Loucy (cell line): ENCODE data around the gene LUZP2.
"Not testable (repeated sequence)": the region's sequence is repeated elsewhere in the genome, so short reads cannot be mapped to it uniquely, and the experiment has no call there.

Experiments used
- H2AFZ ChIP-seq: fragments of 200-600 bp; sonication (generic); 2 replicates; pipeline ENCODE4 v1.6.0; 2016; ENCODE audit warnings: antibody characterized with exemption, mild to moderate bottlenecking, low read length, moderate library complexity
- H3F3A ChIP-seq: fragments of 200-600 bp; 2 replicates; pipeline ENCODE4 v1.6.0; 2016; ENCODE audit warnings: antibody characterized with exemption, low read depth, mild to moderate bottlenecking
- H3K27me3 ChIP-seq: fragments of 200-600 bp; sonication (generic); 2 replicates; pipeline ENCODE4 v1.6.1; 2014; ENCODE audit warnings: low read length, mild to moderate bottlenecking; ENCODE audit not compliant: insufficient read depth, poor library complexity, severe bottlenecking
- H3K36me3 ChIP-seq: fragments of 200-600 bp; sonication (generic); 2 replicates; pipeline ENCODE4 v1.6.1; 2016; ENCODE audit warnings: low read length; ENCODE audit not compliant: insufficient read depth
- H3K4me1 ChIP-seq: fragments of 200-600 bp; sonication (generic); 2 replicates; pipeline ENCODE4 v1.5.1; 2014; ENCODE audit warnings: low read length, mild to moderate bottlenecking; ENCODE audit not compliant: insufficient read depth, poor library complexity, severe bottlenecking
- H3K4me2 ChIP-seq: fragments of 200-600 bp; sonication (generic); 2 replicates; pipeline ENCODE4 v1.6.0; 2014; ENCODE audit warnings: antibody characterized with exemption, low read length, low read depth, mild to moderate bottlenecking; ENCODE audit not compliant: poor library complexity, severe bottlenecking
- H3K4me3 ChIP-seq: fragments of 200-600 bp; sonication (generic); 2 replicates; pipeline ENCODE4 v1.5.1; 2014; ENCODE audit warnings: low read length, mild to moderate bottlenecking, mixed read lengths; ENCODE audit not compliant: poor library complexity, severe bottlenecking
- H3K79me2 ChIP-seq: fragments of 200-600 bp; sonication (generic); 2 replicates; pipeline ENCODE4 v1.6.1; 2014; ENCODE audit warnings: low read length; ENCODE audit not compliant: insufficient read depth
- H3K9ac ChIP-seq: fragments of 200-600 bp; sonication (generic); 2 replicates; pipeline ENCODE4 v1.6.0; 2014; ENCODE audit warnings: mild to moderate bottlenecking, low read depth, low read length, moderate library complexity; ENCODE audit not compliant: poor library complexity, severe bottlenecking
- H3K9me2 ChIP-seq: fragments of 200-600 bp; sonication (generic); replicated peaks from 2 replicates; pipeline ENCODE4 v1.6.1; 2016; ENCODE audit warnings: low read depth, low read length, mixed read lengths
- H3K9me3 ChIP-seq: fragments of 200-600 bp; sonication (generic); 2 replicates; pipeline ENCODE4 v1.6.1; 2014; ENCODE audit warnings: mild to moderate bottlenecking, antibody characterized with exemption, low read length, low read depth; ENCODE audit not compliant: insufficient read depth
- H4K20me1 ChIP-seq: fragments of 200-600 bp; sonication (generic); 2 replicates; pipeline ENCODE4 v1.6.0; 2014; ENCODE audit warnings: antibody characterized with exemption, low read length, mild to moderate bottlenecking; ENCODE audit not compliant: insufficient read depth, poor library complexity, severe bottlenecking
- EZH2phosphoT487 ChIP-seq: fragments of 200-600 bp; IDR thresholded peaks from 2 replicates; pipeline ENCODE4 v1.6.1; 2018; ENCODE audit warnings: antibody characterized with exemption, mild to moderate bottlenecking, moderate library complexity, borderline replicate concordance
- TF ChIP-seq, protein P1 (sequence below): fragments of 200-600 bp; sonication (generic); conservative IDR thresholded peaks from 2 replicates; pipeline ENCODE4 v1.5.1; 2014; ENCODE audit warnings: mild to moderate bottlenecking, antibody characterized with exemption, low read length

LUZP2 gene

DNA sequence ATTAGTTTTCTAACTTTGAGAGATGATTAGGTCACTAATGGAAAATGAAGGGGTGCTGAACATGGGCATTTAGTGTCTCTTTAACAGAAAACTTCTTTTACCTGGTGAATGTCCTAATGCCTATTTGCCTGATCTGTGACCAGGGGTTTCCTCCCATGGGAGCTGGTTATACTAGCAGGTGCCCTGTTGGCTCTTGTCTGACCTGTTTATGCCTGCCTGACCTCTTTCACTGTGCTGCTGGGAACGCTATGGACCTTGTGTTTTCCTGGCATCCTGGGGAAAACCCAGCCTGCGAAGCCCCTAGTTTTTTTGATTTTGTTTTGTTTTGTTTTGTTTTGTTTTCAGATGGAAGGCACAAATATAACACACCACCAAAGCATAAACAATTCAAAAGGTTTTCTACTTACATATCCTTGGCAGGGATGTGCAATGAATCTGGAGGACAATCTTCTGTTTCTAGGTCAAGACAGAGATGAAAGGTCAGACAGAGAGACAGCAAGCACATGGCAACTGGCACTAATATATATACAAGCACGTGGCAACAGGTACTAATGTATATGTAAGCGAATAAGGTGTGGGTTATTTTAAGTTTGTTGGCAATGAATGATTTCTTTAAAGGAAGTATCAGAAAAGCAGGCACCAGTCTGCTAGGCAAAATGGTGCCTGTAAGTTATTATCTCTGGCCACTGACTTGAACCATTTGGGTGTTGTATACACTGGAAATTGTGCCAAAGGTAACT lies 390.2 kb downstream of the LUZP2 start:
- TF ChIP-seq, protein P1, sequence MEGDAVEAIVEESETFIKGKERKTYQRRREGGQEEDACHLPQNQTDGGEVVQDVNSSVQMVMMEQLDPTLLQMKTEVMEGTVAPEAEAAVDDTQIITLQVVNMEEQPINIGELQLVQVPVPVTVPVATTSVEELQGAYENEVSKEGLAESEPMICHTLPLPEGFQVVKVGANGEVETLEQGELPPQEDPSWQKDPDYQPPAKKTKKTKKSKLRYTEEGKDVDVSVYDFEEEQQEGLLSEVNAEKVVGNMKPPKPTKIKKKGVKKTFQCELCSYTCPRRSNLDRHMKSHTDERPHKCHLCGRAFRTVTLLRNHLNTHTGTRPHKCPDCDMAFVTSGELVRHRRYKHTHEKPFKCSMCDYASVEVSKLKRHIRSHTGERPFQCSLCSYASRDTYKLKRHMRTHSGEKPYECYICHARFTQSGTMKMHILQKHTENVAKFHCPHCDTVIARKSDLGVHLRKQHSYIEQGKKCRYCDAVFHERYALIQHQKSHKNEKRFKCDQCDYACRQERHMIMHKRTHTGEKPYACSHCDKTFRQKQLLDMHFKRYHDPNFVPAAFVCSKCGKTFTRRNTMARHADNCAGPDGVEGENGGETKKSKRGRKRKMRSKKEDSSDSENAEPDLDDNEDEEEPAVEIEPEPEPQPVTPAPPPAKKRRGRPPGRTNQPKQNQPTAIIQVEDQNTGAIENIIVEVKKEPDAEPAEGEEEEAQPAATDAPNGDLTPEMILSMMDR: no peak
- no peak for TF ChIP-seq EZH2phosphoT487
- Histone ChIP-seq H3K4me1 (no peaks in the 10 kb centered on the region), H3K9me3 (no peaks in the 10 kb centered on the region), H4K20me1 (no peaks in the 10 kb centered on the region), H3F3A (no peaks in the 10 kb centered on the region), H3K4me2 (no peak overlapping the region), H3K27me3 (no peaks in the 10 kb centered on the region), H3K9me2 (no peaks in the 10 kb centered on the region), H3K79me2 (no peaks in the 10 kb centered on the region), H3K36me3 (no peaks in the 10 kb centered on the region), H2AFZ (no peak overlapping the region), H3K4me3 (no peak overlapping the region), H3K9ac (no peak overlapping the region)

DNA sequence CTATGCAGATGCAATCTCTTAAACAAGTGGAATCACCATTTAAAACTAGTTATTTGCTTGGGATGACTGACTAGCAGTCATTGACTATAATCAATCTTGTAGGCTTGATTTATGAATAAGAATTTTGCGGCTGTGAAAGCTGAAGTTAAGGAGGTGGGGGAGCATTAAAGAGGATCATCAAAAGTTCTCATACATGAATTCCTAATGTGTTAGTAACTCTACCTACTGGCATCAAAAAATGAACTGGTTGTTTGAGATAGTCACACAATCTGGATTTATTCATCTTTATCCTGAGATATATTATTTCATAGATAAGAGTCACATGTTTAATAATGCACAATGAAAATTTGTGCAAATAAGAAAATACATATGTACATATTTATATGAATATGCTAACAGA lies 393.6 kb downstream of the LUZP2 start:
- no peaks in the 10 kb centered on the region for H3K79me2 ChIP-seq
- no peak overlapping the region for H3K4me3 ChIP-seq
- no peaks in the 10 kb centered on the region for H3K4me1 ChIP-seq
- TF ChIP-seq, protein P1: no peak
- no peak for TF ChIP-seq EZH2phosphoT487
- H3K36me3 ChIP-seq: no peaks in the 10 kb centered on the region
- H3K9me3 ChIP-seq: no peaks in the 10 kb centered on the region
- no peaks in the 10 kb centered on the region for H3F3A ChIP-seq
- H3K9me2 ChIP-seq: no peaks in the 10 kb centered on the region
- H3K4me2 ChIP-seq: no peak overlapping the region
- no peaks in the 10 kb centered on the region for H4K20me1 ChIP-seq
- H2AFZ ChIP-seq: no peak overlapping the region
- no peaks in the 10 kb centered on the region for H3K27me3 ChIP-seq
- H3K9ac ChIP-seq: no peak overlapping the region

DNA sequence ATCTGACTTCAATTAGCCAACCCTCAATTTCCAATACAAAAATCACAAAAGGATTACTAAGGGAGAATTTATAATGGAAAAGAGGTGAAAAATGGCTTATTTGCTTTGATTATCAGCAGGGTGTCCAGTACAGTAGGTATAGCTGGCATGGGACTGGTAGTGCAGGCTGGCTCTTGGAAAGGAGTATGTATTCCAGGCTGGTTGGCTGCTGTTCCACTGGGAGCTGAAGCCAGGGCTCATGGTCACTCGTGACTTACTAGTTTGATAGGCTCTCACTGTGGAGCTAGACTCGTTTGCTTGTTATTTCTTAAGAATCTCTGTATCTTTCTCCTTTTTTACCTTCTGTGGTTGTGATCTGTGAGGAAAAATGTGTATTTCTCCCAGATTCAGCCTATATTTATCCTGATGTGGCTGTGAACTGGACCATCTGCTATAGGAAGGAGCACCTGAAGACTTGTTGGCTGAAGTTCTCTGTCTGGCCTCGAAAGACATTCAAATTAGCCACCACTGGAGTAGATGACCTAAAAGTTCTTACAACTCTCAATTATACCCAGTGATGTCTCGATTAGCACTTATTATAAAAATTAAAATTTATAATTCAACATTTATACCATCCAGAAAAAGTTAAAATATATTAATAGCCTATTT lies 395.1 kb downstream of the LUZP2 start:
- H3F3A ChIP-seq, H2AFZ ChIP-seq, H3K9me3 ChIP-seq, H3K79me2 ChIP-seq, H3K36me3 ChIP-seq, H3K9ac ChIP-seq, H3K4me1 ChIP-seq, H3K9me2 ChIP-seq, H4K20me1 ChIP-seq, H3K4me2 ChIP-seq, H3K4me3 ChIP-seq, H3K27me3 ChIP-seq: not testable (repeated sequence)
